Measurements from ENCODE around the gene MOB1A.
"Not testable (repeated sequence)": the region's sequence is repeated elsewhere in the genome, so short reads cannot be mapped to it uniquely, and the experiment has no call there.

The MOB1A gene

GRCh38 chr2:74178211-74179062 lies at the start of gene MOB1A:
Gene MOB1A (minus strand): TSS chr2:74178879. CDS start chr2:74178674, 205 bp downstream.
- peak; percentile 95 for DNase-seq (ENCODE audit: low read depth)

- no peak for DNase-seq (ENCODE audit: low read depth)
Measured at GRCh38 chr2:74227646-74228045, 49.0 kb upstream of the MOB1A start.

GRCh38 chr2:74226648-74227213 lies 48.1 kb upstream of the MOB1A start:
- DNase-seq (ENCODE audit: low read depth), result no peak

GRCh38 chr2:74225698-74226459 lies 47.2 kb upstream of the MOB1A start:
- no peak for DNase-seq (ENCODE audit: low read depth)

GRCh38 chr2:74223941-74224770 lies 45.5 kb upstream of the MOB1A start:
- DNase-seq (ENCODE audit: low read depth), result no peak

GRCh38 chr2:74222300-74222650 lies 43.6 kb upstream of the MOB1A start:
- no peak for DNase-seq (ENCODE audit: low read depth)

DNA sequence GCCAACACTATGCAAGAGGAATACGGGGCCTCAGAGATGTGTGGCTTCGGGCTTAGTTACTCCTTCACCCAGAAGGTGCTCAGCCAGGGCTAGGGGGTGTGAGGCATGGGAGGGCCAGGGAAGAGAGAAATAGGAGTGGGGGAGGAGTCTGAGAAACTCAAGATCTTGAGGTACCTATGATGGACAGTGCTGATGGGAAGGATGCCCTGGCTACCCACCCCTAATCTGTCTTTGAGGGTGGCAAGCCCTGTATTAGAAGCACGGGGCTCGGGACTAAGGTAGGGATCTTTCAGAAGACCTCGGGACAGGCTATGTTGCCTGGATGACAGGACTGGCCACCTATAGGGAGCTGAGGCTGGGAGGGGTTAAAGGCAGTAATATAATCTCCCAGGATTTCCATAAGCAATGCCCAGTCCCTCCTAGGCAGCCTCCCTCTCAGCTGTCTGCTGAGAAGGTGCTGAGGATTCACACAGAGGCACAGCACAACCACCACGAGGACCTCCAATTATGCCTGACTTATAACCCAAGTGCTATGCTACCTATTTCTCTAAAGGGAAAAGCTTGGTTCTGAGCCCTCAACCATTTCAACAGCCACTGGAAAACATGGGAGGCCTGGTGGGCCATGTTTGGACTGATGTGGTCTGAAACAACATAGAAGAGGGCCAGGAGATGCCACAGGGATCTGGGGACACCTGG lies 43.1 kb upstream of the MOB1A start:
- no peak for DNase-seq (ENCODE audit: low read depth)

- DNase-seq (ENCODE audit: low read depth), result no peak
Measured at GRCh38 chr2:74221091-74221490, 42.4 kb upstream of the MOB1A start.

GRCh38 chr2:74219846-74220486 lies 41.3 kb upstream of the MOB1A start:
- DNase-seq (ENCODE audit: low read depth), result no peak

DNA sequence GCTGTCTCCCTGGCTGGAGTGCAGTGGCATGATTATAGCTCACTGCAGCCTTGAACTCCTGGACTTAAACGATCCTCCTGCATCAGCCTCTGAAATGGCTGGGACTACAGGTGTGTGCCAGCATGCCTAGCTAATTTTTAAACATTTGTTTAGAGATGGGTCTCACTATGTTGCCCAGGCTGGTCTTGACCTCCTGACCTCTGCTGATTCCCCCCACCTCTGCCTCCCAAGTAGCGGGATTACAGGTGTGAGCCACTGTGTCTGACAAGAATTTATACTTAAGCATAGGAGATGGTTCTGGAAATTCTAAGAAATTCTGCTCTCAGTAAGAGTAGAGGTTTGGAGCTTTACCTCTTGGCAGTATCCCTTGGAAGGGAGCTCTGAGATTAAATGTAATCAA lies 38.0 kb upstream of the MOB1A start:
- no peak for DNase-seq (ENCODE audit: low read depth)

- not testable (repeated sequence) for DNase-seq (ENCODE audit: low read depth)
Measured at GRCh38 chr2:74215771-74216170, 37.1 kb upstream of the MOB1A start.

GRCh38 chr2:74212702-74213410 lies 34.2 kb upstream of the MOB1A start:
- DNase-seq (ENCODE audit: low read depth), result no peak

- DNase-seq (ENCODE audit: low read depth), result peak; percentile 19
Measured at GRCh38 chr2:74206180-74206688, 27.6 kb upstream of the MOB1A start.

- no peak for DNase-seq (ENCODE audit: low read depth)
Measured at GRCh38 chr2:74205596-74205995, 26.9 kb upstream of the MOB1A start.

DNA sequence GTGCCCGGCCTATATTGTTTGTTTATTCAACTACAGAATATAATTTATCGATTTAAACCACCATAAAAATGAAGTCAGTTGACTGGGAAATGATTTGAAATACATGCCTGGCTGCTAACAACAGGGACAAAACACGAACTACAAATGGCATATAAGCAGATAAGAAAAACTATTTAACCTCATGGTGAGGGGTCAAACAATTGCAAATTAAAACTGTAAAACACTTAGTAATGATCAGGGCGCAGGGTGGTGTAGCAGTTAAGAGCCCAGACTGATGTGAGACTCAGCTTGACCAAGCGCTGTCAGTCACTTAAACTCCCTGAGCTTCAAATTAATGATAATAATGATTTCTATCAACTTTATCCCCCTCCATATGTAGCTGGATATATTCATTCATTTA lies 26.4 kb upstream of the MOB1A start:
- DNase-seq (ENCODE audit: low read depth), result no peak

- DNase-seq (ENCODE audit: low read depth), result no peak
Measured at GRCh38 chr2:74204436-74204835, 25.8 kb upstream of the MOB1A start.

DNA sequence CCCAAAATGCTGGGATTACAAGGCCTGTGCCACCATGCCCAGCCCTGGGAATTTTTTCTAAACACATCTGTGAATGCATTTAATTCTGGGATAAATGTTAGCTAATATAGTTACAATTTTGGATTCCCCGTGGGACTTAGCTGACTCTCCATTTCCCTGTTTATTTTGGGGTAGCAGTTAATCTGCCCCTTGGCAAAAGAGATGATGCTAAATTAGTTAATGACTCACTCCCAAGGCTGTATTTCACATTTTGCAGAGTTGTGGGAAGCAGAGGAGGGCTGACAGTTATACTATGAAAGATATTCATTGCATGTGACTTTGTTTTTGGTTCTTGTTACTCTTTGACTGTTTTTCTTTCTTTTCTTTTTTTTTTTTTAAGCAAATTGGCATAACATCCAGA lies 22.9 kb upstream of the MOB1A start:
- DNase-seq (ENCODE audit: low read depth), result no peak

GRCh38 chr2:74201196-74201595 lies 22.5 kb upstream of the MOB1A start:
- no peak for DNase-seq (ENCODE audit: low read depth)

DNA sequence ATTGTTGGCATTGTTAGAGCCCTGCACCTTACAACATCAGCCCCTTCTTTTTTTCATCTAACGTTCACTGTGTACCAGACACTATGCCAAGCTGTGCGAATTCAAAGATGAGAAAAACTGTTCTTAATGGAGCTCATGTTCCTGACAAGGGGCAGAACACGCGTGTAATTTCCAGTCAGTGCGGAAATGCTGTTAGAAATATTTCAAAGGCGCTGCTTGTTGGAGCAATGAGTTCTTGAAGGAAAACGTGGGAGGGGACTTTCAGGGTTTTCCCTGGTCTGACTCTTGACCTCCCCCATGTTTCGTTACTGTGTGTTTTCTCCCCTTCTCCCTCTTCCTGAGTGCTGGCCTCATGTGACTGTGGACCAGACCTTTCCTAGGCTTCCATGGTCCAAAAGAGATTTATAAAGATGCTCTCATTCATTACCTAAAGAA lies 21.2 kb upstream of the MOB1A start:
- peak; percentile 18 for DNase-seq (ENCODE audit: low read depth)

- no peak for DNase-seq (ENCODE audit: low read depth)
Measured at GRCh38 chr2:74199275-74199701, 20.6 kb upstream of the MOB1A start.
